ENCODE data around the gene EFNB1. TPM values are rescaled to one million over a fixed set of nuclear protein-coding genes. Genes with fewer than 3 reads are reported as not detected.

EFNB1 gene
- total and polyA plus RNA-seq, 10 donors: 4.8 to 48.7 (median 29.9) TPM

DNA sequence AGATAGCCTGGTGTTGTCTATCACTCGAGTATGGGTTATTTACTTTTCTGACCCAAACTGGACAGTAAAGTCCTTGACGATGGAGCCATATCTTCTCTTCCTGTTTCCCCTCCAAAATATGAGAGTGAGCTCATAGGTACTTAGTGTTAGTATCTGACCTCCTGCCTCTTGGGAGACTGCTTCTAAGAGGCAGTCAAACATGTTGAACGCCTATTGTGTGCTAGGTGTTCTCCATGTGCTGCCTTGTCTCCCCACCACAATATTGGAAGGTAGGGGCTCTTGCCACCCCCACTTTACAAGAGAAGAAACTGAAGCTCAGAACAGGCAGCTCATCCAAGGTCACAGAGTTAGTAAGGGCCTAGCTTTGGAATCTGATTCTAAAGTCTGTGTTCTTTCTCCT is 8.3 kb downstream of the EFNB1 start:
- TF ChIP-seq, protein P1, sequence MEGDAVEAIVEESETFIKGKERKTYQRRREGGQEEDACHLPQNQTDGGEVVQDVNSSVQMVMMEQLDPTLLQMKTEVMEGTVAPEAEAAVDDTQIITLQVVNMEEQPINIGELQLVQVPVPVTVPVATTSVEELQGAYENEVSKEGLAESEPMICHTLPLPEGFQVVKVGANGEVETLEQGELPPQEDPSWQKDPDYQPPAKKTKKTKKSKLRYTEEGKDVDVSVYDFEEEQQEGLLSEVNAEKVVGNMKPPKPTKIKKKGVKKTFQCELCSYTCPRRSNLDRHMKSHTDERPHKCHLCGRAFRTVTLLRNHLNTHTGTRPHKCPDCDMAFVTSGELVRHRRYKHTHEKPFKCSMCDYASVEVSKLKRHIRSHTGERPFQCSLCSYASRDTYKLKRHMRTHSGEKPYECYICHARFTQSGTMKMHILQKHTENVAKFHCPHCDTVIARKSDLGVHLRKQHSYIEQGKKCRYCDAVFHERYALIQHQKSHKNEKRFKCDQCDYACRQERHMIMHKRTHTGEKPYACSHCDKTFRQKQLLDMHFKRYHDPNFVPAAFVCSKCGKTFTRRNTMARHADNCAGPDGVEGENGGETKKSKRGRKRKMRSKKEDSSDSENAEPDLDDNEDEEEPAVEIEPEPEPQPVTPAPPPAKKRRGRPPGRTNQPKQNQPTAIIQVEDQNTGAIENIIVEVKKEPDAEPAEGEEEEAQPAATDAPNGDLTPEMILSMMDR (IDR thresholded peaks at IDR 0.05 in 8 of 11, conservative IDR thresholded peaks at IDR 0.05 in 3 of 11): no peak
- Histone ChIP-seq H3K27ac (no peak overlapping the region), H3K27me3 (replicated peaks in 1 of 7) (no peaks in the 10 kb centered on the region), H3K36me3 (peaks cover 0 to 30% (median 6%) of the 10 kb centered on the region in 6 donors), H3K4me1 (peaks cover 0 to 35% (median 17%) of the 10 kb centered on the region in 6 donors), H3K9me3 (no peaks in the 10 kb centered on the region), H3K4me3 (no peak overlapping the region)
- intact Hi-C loops (cut with DNase I; ENCODE audit: low total_unique reads): no loop called here
- 58 to 75% (median 64%) methylated on average over 3 of the region's 3 CpGs for WGBS, 5 donors
- no peak for DNase-seq

DNA sequence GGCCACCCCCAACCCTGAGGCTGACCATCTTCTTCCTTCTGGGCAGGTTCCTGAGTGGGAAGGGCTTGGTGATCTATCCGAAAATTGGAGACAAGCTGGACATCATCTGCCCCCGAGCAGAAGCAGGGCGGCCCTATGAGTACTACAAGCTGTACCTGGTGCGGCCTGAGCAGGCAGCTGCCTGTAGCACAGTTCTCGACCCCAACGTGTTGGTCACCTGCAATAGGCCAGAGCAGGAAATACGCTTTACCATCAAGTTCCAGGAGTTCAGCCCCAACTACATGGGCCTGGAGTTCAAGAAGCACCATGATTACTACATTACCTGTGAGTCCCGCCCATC is 9.7 kb downstream of the EFNB1 start:
- Histone ChIP-seq H3K27ac (no peak overlapping the region), H3K4me1 (peaks cover 0 to 36% (median 16%) of the 10 kb centered on the region in 6 donors), H3K36me3 (peaks cover 0 to 30% (median 6%) of the 10 kb centered on the region in 6 donors), H3K9me3 (no peaks in the 10 kb centered on the region), H3K27me3 (replicated peaks in 1 of 7) (no peaks in the 10 kb centered on the region), H3K4me3 (no peak overlapping the region)
- intact Hi-C loops (cut with DNase I; ENCODE audit: low total_unique reads): no loop called here
- TF ChIP-seq POLR2A (IDR thresholded peaks at IDR 0.05): no peak
- TF ChIP-seq POLR2AphosphoS5 (IDR thresholded peaks at IDR 0.05): no peak
- TF ChIP-seq, protein P1 (IDR thresholded peaks at IDR 0.05 in 8 of 11, conservative IDR thresholded peaks at IDR 0.05 in 3 of 11): no peak
- WGBS, 5 donors: 83 to 100% (median 88%) methylated on average over 1 to 8 of the region's 8 CpGs
- no peak for DNase-seq

DNA sequence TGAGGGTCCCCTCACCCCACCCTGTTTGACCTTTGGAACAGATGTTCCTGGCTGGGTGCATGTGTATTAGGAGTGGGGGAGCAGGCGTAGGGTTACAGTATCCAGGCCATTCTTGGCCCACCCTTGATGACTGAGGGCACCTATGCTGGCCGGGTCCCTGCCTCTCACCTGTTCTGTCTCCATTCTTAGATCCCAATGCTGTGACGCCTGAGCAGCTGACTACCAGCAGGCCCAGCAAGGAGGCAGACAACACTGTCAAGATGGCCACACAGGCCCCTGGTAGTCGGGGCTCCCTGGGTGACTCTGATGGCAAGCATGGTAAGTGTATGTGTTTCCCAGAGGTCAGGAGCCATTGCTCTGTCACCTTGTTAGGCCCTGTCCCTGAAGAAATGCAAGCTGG is 10.9 kb downstream of the EFNB1 start:
- Histone ChIP-seq H3K4me3 (no peak overlapping the region), H3K4me1 (peaks cover 0 to 29% (median 12%) of the 10 kb centered on the region in 6 donors), H3K36me3 (peaks cover 0 to 30% (median 6%) of the 10 kb centered on the region in 6 donors), H3K27me3 (replicated peaks in 1 of 7) (no peaks in the 10 kb centered on the region), H3K9me3 (no peaks in the 10 kb centered on the region), H3K27ac (no peak overlapping the region)
- DNase-seq: no peak
- WGBS, 5 donors: 77 to 98% (median 83%) methylated on average over 1 to 4 of the region's 4 CpGs
- TF ChIP-seq, protein P1 (IDR thresholded peaks at IDR 0.05 in 8 of 11, conservative IDR thresholded peaks at IDR 0.05 in 3 of 11): no peak
- TF ChIP-seq POLR2A (IDR thresholded peaks at IDR 0.05): no peak
- TF ChIP-seq POLR2AphosphoS5 (IDR thresholded peaks at IDR 0.05): no peak
- intact Hi-C loops (cut with DNase I; ENCODE audit: low total_unique reads): no loop called here

DNA sequence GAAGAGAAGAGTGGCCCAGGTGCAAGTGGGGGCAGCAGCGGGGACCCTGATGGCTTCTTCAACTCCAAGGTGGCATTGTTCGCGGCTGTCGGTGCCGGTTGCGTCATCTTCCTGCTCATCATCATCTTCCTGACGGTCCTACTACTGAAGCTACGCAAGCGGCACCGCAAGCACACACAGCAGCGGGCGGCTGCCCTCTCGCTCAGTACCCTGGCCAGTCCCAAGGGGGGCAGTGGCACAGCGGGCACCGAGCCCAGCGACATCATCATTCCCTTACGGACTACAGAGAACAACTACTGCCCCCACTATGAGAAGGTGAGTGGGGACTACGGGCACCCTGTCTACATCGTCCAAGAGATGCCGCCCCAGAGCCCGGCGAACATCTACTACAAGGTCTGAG is 11.4 kb downstream of the EFNB1 start:
- 67 to 82% (median 81%) methylated on average over 16 to 22 of the region's 22 CpGs; no CpG with 5 or more reads in 1 of the 5 donors for WGBS, 5 donors
- TF ChIP-seq, protein P1 (IDR thresholded peaks at IDR 0.05 in 8 of 11, conservative IDR thresholded peaks at IDR 0.05 in 3 of 11): no peak
- TF ChIP-seq POLR2A (IDR thresholded peaks at IDR 0.05): no peak
- TF ChIP-seq POLR2AphosphoS5 (IDR thresholded peaks at IDR 0.05): no peak
- Histone ChIP-seq H3K27me3 (replicated peaks in 1 of 7) (no peaks in the 10 kb centered on the region), H3K27ac (no peak overlapping the region), H3K9me3 (no peaks in the 10 kb centered on the region), H3K4me1 (peaks cover 0 to 29% (median 12%) of the 10 kb centered on the region in 6 donors), H3K36me3 (peaks cover 0 to 30% (median 6%) of the 10 kb centered on the region in 6 donors), H3K4me3 (no peak overlapping the region)
- DNase-seq: no peak
- intact Hi-C loops (cut with DNase I; ENCODE audit: low total_unique reads): no loop called here

Measured in spleen (tissue), 11 donors.